ENCODE results near the gene ZFX. TPM values are rescaled to one million over a fixed set of nuclear protein-coding genes. Genes with fewer than 3 reads are reported as not detected.

ZFX gene
- total RNA-seq, 1 experiment from 2014 or later = 63.9 TPM

DNA sequence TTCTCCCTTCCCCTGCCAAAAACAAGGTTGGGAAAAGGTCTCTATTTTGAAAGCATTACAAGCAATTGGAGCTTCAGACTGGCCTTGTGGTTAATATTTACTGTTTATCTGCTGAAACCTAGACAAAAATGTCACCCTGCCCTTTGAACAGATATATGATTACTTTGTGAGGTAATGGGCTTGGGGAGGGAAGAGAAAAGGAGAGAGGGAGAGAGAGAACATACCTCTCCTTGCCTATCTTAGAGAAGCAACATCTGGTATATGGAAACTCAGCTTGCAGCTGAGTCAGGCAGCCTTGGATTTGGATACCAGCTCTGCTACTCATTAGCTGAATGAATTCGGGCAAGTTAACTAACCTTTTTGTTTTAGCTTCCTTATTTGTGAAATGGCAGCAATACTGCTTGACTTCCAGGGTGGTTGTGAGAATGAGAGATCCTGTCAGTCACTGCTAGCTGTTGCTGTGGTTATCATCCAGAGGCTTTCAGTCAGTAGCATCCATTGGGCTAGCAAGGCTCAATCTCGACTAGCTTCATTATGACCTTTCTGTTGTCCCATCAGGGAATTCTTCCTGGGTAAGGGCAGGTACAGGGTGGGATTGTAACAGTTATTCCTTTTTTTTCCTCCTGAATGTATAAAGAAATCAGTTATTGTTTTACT is 41.1 kb downstream of the ZFX start:
- Histone ChIP-seq H3K27me3 (replicated peaks; ENCODE audit: insufficient read depth, low read depth, low read length, poor library complexity) (no peaks in the 10 kb centered on the region), H3K4me1 (ENCODE audit: insufficient read depth, low read length, poor library complexity, severe bottlenecking) (no peaks in the 10 kb centered on the region), H3K27ac (ENCODE audit: low read depth, low read length, poor library complexity, severe bottlenecking) (no peak overlapping the region), H3K36me3 (ENCODE audit: insufficient read depth, low read length, poor library complexity, severe bottlenecking) (peaks cover 3% of the 10 kb centered on the region), H3K9me3 (ENCODE audit: low read depth, low read length, poor library complexity, severe bottlenecking) (no peaks in the 10 kb centered on the region), H3K4me3 (ENCODE audit: low read depth, low read length, poor library complexity, severe bottlenecking) (no peak overlapping the region)
- no TSS peak for BruUV-seq (replicated peaks)
- ChIA-PET CTCF (no interaction called here), POLR2A (ENCODE audit: low non-redundant PET) (interaction anchor here (0.6 kb wide), 1 partner anchor 8 kb away, joined by 3 read pairs; no protein-coding TSS in a partner anchor)
- DNase-seq (ENCODE audit: low spot score) = no peak
- intact Hi-C loops (cut with micrococcal nuclease; ENCODE audit: unreplicated experiment) = no loop called here
- no peak for TF ChIP-seq EZH2 (IDR thresholded peaks at IDR 0.05; ENCODE audit: borderline replicate concordance, low read depth, low read length, poor library complexity, severe bottlenecking)
- TF ChIP-seq CTCF (conservative IDR thresholded peaks at IDR 0.05; ENCODE audit: low read depth, low read length) = no peak

DNA sequence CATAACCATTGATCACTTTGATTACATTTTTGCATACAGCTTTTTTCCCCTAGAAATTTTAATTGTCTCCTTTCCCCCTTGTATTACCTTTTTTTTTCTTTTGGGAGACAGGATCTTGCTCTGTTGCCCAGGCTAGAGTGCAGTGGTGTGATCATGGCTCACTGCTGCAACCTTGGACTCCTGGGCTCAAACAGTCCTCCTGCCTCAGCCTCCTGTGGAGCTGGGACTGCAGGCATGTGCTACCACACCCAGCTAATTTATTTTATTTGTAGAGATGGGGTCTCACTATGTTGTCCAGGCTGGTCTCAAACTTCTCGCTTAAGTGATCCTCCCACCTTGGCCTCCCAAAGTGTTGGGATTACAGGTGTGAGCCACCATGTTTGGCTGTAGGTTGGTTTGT is 47.0 kb downstream of the ZFX start:
- intact Hi-C loops (cut with micrococcal nuclease; ENCODE audit: unreplicated experiment) = no loop called here
- no TSS peak for BruUV-seq (replicated peaks)
- no peaks in the 10 kb centered on the region for H3K4me1 ChIP-seq (ENCODE audit: insufficient read depth, low read length, poor library complexity, severe bottlenecking)
- peaks cover 4% of the 10 kb centered on the region for H3K36me3 ChIP-seq (ENCODE audit: insufficient read depth, low read length, poor library complexity, severe bottlenecking)
- no peak for DNase-seq (ENCODE audit: low spot score)
- H3K4me3 ChIP-seq (ENCODE audit: low read depth, low read length, poor library complexity, severe bottlenecking) = no peak overlapping the region
- no peak overlapping the region for H3K27ac ChIP-seq (ENCODE audit: low read depth, low read length, poor library complexity, severe bottlenecking)
- ChIA-PET POLR2A (ENCODE audit: low non-redundant PET) (no interaction called here), CTCF (no interaction called here)
- H3K9me3 ChIP-seq (ENCODE audit: low read depth, low read length, poor library complexity, severe bottlenecking) = no peaks in the 10 kb centered on the region
- TF ChIP-seq CTCF (conservative IDR thresholded peaks at IDR 0.05; ENCODE audit: low read depth, low read length) = no peak
- TF ChIP-seq EZH2 (IDR thresholded peaks at IDR 0.05; ENCODE audit: borderline replicate concordance, low read depth, low read length, poor library complexity, severe bottlenecking) = no peak
- H3K27me3 ChIP-seq (replicated peaks; ENCODE audit: insufficient read depth, low read depth, low read length, poor library complexity) = no peaks in the 10 kb centered on the region

- ChIA-PET POLR2A (ENCODE audit: low non-redundant PET) (no interaction called here), CTCF (no interaction called here)
- no peaks in the 10 kb centered on the region for H3K27me3 ChIP-seq (replicated peaks; ENCODE audit: insufficient read depth, low read depth, low read length, poor library complexity)
- H3K9me3 ChIP-seq (ENCODE audit: low read depth, low read length, poor library complexity, severe bottlenecking) = no peaks in the 10 kb centered on the region
- no peaks in the 10 kb centered on the region for H3K4me1 ChIP-seq (ENCODE audit: insufficient read depth, low read length, poor library complexity, severe bottlenecking)
- no peak for TF ChIP-seq CTCF (conservative IDR thresholded peaks at IDR 0.05; ENCODE audit: low read depth, low read length)
- TF ChIP-seq EZH2 (IDR thresholded peaks at IDR 0.05; ENCODE audit: borderline replicate concordance, low read depth, low read length, poor library complexity, severe bottlenecking) = no peak
- DNase-seq (ENCODE audit: low spot score) = no peak
- peaks cover 4% of the 10 kb centered on the region for H3K36me3 ChIP-seq (ENCODE audit: insufficient read depth, low read length, poor library complexity, severe bottlenecking)
- no peak overlapping the region for H3K4me3 ChIP-seq (ENCODE audit: low read depth, low read length, poor library complexity, severe bottlenecking)
- no peak overlapping the region for H3K27ac ChIP-seq (ENCODE audit: low read depth, low read length, poor library complexity, severe bottlenecking)
- intact Hi-C loops (cut with micrococcal nuclease; ENCODE audit: unreplicated experiment) = no loop called here
- BruUV-seq (replicated peaks) = no TSS peak
Measured at GRCh38 chrX:24198101-24198500, 48.6 kb downstream of the ZFX start.
